HepG2 (cell line): ENCODE data around the gene APBB1. TPM values are rescaled to one million over a fixed set of nuclear protein-coding genes. Genes with fewer than 3 reads are reported as not detected.

Source experiments
- ASH2L ChIP-seq: fragments of 300-600, 200-600 bp; sonication (generic); IDR thresholded peaks from 2 replicates; pipeline ENCODE4 v1.7.0; 2017; ENCODE audit warnings: low read depth, mild to moderate bottlenecking, moderate library complexity, mixed read lengths, low read length; ENCODE audit not compliant: insufficient read length
- CENPX ChIP-seq: sonication (generic); formaldehyde crosslinking; IDR thresholded peaks from 2 replicates; pipeline ENCODE4 v1.9.0; 2021; ENCODE audit warnings: mild to moderate bottlenecking, missing genetic modification reagents, moderate library complexity
- ELF1 ChIP-seq: sonication (generic); formaldehyde crosslinking; IDR thresholded peaks from 2 replicates; pipeline ENCODE4 v1.4.0; 2020; ENCODE audit warnings: missing genetic modification reagents
- FOXC1 ChIP-seq: sonication (generic); formaldehyde crosslinking; IDR thresholded peaks from 2 replicates; pipeline ENCODE4 v1.8.0; 2022; ENCODE audit warnings: mild to moderate bottlenecking, missing genetic modification reagents, borderline replicate concordance
- MTA1 ChIP-seq: sonication (generic); formaldehyde crosslinking; IDR thresholded peaks from 2 replicates; pipeline ENCODE4 v1.4.0; 2020; ENCODE audit warnings: missing genetic modification reagents, mild to moderate bottlenecking, borderline replicate concordance
- MXD1 ChIP-seq: sonication (generic); formaldehyde crosslinking; IDR thresholded peaks from 2 replicates; pipeline ENCODE4 v1.4.0; 2020; ENCODE audit warnings: mild to moderate bottlenecking, missing genetic modification reagents
- POLR2AphosphoS2 ChIP-seq: IDR thresholded peaks from 2 replicates; pipeline ENCODE4 v1.6.1; 2011; ENCODE audit warnings: low read depth, low read length, improper control_type of control experiment
- TAF1 ChIP-seq: sonication (generic); formaldehyde crosslinking; IDR thresholded peaks from 2 replicates; pipeline ENCODE4 v1.4.0; 2020; ENCODE audit warnings: missing genetic modification reagents
- TIGD3 ChIP-seq: sonication (generic); formaldehyde crosslinking; IDR thresholded peaks from 2 replicates; pipeline ENCODE4 v1.5.1; 2020; ENCODE audit warnings: mild to moderate bottlenecking, missing genetic modification reagents, borderline replicate concordance
- USF2 ChIP-seq, 2 experiments: sonication (generic) in 1 of 2; formaldehyde crosslinking in 1 of 2; IDR thresholded peaks; 2 replicates each; pipeline versions ENCODE4 v1.5.1 to v1.6.1; 2011 to 2020; ENCODE audit warnings: borderline replicate concordance in 1 of 2, low read depth in 1 of 2, low read length in 1 of 2, mild to moderate bottlenecking in 1 of 2, missing genetic modification reagents in 1 of 2, moderate library complexity in 1 of 2
- ZBTB44 ChIP-seq: sonication (generic); formaldehyde crosslinking; IDR thresholded peaks from 2 replicates; pipeline ENCODE4 v1.4.0; 2020; ENCODE audit warnings: missing genetic modification reagents
- ZNF20 ChIP-seq: sonication (generic); formaldehyde crosslinking; IDR thresholded peaks from 2 replicates; pipeline ENCODE4 v1.4.0; 2020; ENCODE audit warnings: mild to moderate bottlenecking, moderate library complexity, missing genetic modification reagents
- ZNF431 ChIP-seq: sonication (generic); formaldehyde crosslinking; IDR thresholded peaks from 2 replicates; pipeline ENCODE4 v1.9.0; 2022; ENCODE audit warnings: missing genetic modification reagents, low read depth, mild to moderate bottlenecking, borderline replicate concordance
- ZNF605 ChIP-seq: sonication (generic); formaldehyde crosslinking; IDR thresholded peaks from 2 replicates; pipeline ENCODE4 v1.8.0; 2022; ENCODE audit warnings: mild to moderate bottlenecking, missing genetic modification reagents
- ZNF614 ChIP-seq: IDR thresholded peaks from 2 replicates; pipeline ENCODE4 v1.6.1; 2018; ENCODE audit warnings: missing biosample characterization, missing genetic modification reagents, inconsistent platforms, borderline replicate concordance
- ZNF687 ChIP-seq: sonication (generic); formaldehyde crosslinking; IDR thresholded peaks from 2 replicates; pipeline ENCODE4 v1.5.1; 2020; ENCODE audit warnings: mild to moderate bottlenecking, missing genetic modification reagents, moderate library complexity
- ZNF841 ChIP-seq: sonication (generic); formaldehyde crosslinking; IDR thresholded peaks from 2 replicates; pipeline ENCODE4 v1.8.1; 2023; ENCODE audit warnings: missing genetic modification reagents, borderline replicate concordance
- ZNF879 ChIP-seq: sonication (generic); formaldehyde crosslinking; IDR thresholded peaks from 2 replicates; pipeline ENCODE4 v1.8.1; 2023; ENCODE audit warnings: missing genetic modification reagents
- polyA plus RNA-seq, 8 experiments: library from polyadenylated mRNA; depleted of rRNA in 3 of 8; stranded (reverse) in 7 of 8; unstranded in 1 of 8; fragments of >200 nt; fragmentation: Illumina TruSeq in 4 of 8; extraction: Trizol in 4 of 8; gene quantifications; 2 replicates each; pipeline versions ENCODE4 v1.2.1 to v1.2.3, GENCODE V29; 2011 to 2016; ENCODE audit warnings: low read depth in 4 of 8, missing spikeins in 1 of 8, mixed read lengths in 1 of 8; ENCODE audit not compliant: insufficient read depth in 1 of 8
- total RNA-seq, 5 experiments: library from RNA; depleted of rRNA; stranded (reverse); fragments of >200 nt; fragmentation: Illumina TruSeq; extraction: Trizol; gene quantifications; 2 replicates each; pipeline ENCODE4 v1.2.3, GENCODE V29; 2016; ENCODE audit warnings: low read depth in 1 of 5

Gene APBB1
- total and polyA plus RNA-seq, 2 of the 13 experiments (the other 11 are each of a cell fraction or from before 2014, with no cell fraction given) = 1.7 to 3.5 TPM

GRCh38 chr11:6402061-6402470 is 16.8 kb downstream of the APBB1 start (continued):
- peak; percentile 67 for TF ChIP-seq USF2 (IDR thresholded peaks at IDR 0.05; ENCODE audit: low read depth, low read length)
- TF ChIP-seq USF2 (CRISPR knock-in tag; IDR thresholded peaks at IDR 0.05; ENCODE audit: borderline replicate concordance) = peak; percentile 69; the same call in 1 of the 2 replicates
- no peak for TF ChIP-seq ASH2L
- no peak for TF ChIP-seq ZNF879 (CRISPR knock-in tag)
- TF ChIP-seq ZNF431 (CRISPR knock-in tag) = no peak
- no peak for TF ChIP-seq ZNF841 (CRISPR knock-in tag)
- TF ChIP-seq CENPX (CRISPR knock-in tag) = no peak
- 0 out of 2 replicates have a peak, but pooled peaks have one; percentile 25 for TF ChIP-seq MTA1
- TF ChIP-seq FOXC1 = 0 out of 2 replicates have a peak, but pooled peaks have one; percentile 51
- TF ChIP-seq ZBTB44 (CRISPR knock-in tag) = no peak
- TF ChIP-seq TIGD3 = no peak
- TF ChIP-seq ZNF605 (CRISPR knock-in tag) = 0 out of 2 replicates have a peak, but pooled peaks have one; percentile 21
- no peak for TF ChIP-seq ELF1 (CRISPR knock-in tag)
- no peak for TF ChIP-seq TAF1 (CRISPR knock-in tag)
- no peak for TF ChIP-seq POLR2AphosphoS2
- TF ChIP-seq ZNF614 (CRISPR knock-in tag) = no peak
- TF ChIP-seq ZNF687 = peak; percentile 62
- no peak for TF ChIP-seq MXD1 (CRISPR knock-in tag)
- no peak for TF ChIP-seq ZNF20 (CRISPR knock-in tag)
